NCI-H524 treated with DMSO at 0.1 percent for 48 hours (cell line): ENCODE results near the gene TUBB3.

Experiments
- DNase-seq: peaks from one replicate; lab custom pipeline; 2025; lab: John Stamatoyannopoulos, UW

TUBB3 gene

DNA sequence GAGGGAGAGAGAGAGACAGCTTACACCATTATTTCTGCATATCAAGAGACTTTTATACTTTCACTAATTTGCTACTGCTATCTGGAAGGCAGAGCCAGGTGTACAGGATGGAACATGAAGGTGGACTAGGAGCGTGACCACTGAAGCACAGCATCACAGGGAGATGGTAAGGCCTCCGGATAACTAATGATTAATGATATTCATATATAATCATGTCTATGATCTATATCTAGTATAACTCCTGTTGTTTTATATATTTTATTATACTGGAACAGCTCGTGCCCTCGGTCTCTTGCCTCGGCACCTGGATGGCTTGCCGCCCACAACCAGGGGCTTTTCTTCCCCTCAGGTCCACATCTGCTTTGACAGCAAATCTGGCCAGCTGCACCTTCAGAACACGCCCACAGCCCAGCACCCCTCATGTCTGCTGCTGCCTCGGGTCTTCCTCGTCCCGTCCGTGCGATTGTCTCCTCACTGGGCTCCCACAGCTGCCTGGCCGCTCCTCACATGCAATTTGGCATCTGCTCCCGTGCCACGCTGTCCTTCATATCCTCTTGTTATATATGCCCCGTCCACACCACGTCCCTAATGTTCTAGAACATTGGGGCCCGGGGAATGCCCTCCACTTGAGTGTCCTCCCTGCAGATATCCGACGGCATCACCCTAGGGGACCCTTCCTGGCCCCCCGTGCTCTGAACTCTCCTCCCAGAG, 15.2 kb downstream of the TUBB3 start:
- no peak for DNase-seq

DNA sequence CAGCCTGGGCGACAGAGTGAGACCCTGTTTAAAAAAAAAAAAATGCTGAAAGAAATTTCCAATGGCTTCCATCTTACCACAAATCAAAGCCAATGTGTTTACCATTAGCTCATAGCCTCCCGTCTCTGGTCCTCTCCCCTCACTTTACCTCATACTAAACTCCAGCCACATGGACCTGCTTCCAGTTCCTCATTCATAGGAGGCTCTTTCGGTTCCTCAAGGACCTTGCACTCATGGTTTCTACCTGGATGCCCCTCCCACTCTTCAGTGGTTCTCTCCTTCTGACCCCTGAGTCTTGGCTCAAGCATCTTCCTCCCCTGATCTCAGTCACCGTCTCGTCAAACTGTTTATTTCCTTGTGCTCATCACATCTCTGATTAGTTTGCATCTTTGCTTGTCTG, 21.6 kb downstream of the TUBB3 start:
- no peak for DNase-seq

DNA sequence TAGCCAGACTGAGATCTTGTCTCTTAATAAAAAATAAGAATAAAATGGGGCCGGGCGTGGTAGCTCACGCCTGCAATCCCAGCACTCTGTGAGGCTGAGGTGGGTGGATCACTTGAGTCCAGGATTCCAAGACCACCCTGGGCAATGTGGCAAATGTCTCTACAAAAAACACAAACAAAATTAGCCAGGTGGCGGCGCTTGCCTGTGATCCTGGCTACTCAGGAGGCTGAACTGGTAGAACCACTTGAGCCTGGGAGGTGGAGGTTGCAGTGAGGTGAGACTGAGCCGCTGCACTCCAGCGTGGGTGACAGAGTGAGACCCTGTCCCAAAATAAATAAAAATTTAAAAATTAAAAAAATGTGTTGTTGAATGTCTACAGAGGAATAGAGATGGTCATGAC, 22.5 kb downstream of the TUBB3 start:
- DNase-seq, result no peak

DNA sequence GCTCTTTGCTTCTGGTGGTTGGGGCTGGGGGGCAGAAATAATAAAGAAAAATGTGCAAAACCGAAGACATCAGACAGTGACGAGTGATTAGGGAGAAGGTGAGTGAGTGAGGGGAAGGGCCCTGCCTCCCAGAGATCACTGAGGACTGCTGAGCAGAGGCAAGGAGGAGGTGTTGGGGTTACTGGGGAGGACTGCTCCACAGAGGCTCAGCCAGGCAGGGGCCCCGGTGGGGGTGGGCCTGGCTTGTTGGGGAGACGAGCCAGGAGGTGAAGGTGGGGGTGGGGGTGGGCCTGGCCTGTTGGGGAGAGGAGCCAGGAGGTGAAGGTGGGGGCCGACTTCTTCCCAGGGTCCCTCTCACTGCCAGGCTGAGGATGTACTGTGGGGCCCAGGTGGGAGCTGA, 23.4 kb downstream of the TUBB3 start:
- DNase-seq, result no peak

DNA sequence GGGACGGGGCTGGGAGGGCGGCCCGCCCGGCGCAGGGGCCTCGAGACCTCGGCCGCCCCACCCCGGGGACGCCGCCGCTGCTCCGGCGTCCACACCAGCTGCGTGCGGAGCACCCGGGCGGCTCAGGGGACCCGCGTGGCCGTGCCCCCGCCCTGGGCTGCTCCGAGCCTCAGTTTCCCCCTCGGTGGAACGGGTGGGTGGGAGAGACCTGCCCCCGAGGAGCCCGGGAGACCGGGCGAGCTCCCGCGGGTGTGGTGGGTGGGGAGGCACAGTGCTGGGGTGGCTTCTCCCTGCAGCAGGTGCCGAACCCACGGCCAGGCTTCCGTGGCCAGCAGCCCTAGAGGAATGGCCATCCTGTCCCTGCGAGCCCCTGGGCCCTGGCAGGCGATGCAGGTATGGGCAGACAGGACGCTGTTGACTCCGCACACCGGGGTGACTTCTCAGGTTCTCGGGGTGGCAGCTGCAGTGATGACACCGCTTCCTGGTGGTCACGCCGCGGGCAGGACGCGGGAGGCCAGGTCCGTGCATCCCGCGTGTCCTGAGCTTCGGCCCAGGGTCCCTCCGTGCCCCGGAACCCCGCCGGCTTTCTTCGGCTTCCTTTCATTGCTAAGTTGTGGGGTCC, 26.1 kb downstream of the TUBB3 start:
- DNase-seq, result no peak

DNA sequence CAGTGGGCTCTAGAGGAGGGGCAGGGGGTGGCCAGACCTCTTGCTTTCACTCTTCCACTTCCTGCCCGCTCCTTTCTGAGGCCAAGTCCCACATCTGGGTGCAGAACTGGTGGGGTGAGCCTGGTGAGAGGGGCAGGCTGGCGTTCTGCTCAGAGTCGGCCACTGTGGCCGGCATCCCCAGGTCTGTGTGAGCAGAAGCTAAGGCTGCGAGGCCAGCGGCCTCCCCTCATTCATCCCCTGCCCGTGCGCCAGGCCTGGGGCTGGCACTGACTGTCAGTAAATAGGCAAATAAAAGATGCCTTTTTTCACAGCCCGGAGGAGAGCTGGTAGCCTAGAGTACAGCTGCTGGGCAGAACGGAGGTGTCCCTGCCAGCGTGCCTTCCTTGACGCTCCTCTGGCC, 26.6 kb downstream of the TUBB3 start:
- DNase-seq, result no peak

DNA sequence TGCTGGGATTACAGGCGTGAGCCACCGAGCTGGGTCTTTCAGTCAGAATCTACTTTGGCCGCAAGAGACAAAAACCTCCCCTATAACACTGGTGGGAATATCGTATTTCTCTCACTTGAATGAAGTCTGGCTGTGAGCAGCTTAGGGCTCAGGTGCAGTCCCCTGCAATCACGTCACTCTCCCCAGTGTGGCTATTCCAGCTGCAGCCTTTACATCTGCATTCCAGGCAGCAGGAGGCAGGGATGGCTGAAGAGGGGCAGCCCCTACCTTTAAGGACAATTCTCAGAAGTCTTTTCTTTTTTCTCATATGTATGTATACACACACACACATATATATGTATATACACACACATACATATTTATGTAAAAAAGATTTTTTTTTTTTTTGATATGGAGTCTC, 28.4 kb downstream of the TUBB3 start:
- no peak for DNase-seq

DNA sequence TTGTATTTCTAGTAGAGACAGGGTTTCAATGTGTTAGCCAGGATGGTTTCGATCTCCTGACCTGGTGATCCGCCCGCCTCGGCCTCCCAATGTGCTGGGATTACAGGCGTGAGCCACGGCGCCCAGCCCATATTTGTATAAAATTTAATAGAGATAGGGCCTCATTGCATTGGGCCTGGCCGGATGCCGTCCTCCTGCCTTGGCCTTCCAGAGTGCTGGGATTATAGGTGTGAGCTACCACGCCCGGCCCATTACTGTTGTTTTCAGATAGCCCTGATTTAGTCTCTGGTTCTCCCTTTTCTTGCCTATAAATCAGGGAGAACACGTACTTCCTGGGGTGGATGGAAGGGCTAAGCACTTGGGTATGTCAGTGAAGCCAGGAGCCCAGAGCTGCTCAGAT, 28.9 kb downstream of the TUBB3 start:
- DNase-seq, result no peak

DNA sequence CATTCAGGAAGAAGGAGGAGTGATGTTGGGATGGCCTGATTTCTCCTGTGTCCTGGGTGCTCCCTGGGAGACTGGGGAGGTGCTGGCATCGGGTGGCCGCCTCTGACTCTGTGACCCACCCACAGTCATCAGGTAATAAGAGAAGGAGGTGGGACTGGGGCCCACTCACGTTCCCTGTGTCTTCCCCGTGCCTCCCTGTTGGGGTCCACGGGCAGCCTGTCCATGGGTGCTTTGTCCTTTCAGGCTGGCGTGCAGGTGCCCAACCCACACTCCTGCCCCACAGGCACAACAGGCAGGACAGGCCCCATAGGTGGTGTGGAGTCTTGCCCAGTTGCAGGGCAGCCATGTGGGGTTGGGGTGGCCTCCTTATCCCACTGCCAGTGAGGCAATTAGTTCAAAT, 29.4 kb downstream of the TUBB3 start:
- no peak for DNase-seq

DNA sequence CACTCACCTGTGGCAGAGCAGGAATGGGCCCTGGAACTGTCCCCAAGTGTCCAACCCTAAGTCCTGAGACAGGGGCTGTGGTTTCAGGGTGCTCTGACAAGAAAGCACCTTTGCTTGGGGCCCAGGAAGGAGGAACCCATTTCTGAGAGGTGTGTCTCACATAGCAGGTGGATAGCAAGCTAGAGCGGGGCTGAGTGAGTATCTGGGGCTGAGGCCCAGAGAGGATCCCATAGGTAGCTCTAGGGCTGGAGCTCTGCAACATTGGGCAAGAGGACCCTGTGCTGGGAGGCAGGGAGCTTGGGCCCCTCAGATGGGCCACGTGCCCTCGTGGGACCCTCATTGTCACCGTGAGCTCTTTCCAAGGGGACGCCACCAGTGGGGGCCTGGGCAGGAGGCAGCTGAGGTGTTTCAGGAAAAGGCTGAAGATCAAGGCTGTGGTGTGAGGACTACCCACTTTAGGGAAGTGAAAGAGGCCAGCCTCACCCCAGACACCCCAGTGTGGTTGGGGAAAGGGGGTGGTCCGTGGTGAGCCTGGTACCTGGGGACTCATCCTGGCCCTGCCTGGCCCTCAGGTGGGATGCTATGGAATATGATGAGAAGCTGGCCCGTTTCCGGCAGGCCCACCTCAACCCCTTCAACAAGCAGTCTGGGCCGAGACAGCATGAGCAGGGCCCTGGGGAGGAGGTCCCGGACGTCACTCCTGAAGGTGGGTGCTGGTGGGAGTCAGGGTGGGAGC, 30.7 kb downstream of the TUBB3 start:
- no peak for DNase-seq

DNA sequence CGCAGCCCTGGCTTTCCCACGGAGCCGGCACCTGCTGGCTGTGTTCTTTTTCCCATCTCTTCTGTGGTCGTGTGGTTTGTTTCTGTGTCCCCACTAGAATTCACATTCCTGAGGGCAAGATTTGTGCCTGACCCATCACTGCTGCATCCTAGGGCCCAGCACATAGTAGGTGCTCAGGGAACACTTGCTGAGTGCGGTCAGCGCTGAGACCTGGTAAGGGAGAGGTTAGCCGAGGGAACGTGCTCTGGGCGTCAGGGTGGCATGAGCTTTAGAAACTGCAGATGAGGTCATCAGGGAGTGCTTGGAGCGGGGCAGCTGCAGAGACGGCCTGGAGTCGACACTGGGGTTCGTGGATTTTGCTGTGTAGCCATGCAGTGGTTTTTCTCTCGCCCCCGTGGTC, 31.3 kb downstream of the TUBB3 start:
- no peak for DNase-seq

DNA sequence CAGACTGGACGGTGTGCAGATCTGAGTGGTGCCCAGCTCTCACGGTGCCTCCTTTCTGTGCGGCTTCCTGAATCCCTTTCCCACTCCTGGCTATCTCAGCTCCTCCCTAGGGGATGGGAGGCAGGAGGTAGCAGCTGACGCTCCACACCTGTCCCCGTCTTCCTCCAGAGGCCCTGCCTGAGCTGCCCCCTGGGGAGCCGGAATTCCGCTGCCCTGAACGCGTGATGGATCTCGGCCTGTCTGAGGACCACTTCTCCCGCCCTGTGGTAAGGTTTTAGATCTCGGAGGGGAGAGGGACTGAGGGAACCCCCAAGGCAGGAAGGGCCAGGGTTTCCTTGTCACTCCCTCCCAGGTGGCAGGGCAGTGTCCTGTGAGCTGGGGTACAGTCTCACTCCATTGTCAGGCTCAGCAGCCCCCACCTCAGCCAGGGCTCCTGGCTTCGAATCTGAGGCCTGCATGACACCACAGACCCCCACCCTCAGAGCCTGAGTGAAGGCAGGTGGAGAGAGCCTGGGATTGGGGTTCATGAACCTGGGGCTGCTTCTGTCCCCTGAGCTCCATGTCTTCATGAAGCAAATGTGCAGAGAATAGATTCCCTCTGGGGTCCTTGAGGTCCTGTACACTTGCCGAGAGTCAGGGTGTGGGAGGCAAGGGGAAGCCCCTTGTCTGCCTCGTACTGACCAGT, 32.0 kb downstream of the TUBB3 start:
- no peak for DNase-seq

DNA sequence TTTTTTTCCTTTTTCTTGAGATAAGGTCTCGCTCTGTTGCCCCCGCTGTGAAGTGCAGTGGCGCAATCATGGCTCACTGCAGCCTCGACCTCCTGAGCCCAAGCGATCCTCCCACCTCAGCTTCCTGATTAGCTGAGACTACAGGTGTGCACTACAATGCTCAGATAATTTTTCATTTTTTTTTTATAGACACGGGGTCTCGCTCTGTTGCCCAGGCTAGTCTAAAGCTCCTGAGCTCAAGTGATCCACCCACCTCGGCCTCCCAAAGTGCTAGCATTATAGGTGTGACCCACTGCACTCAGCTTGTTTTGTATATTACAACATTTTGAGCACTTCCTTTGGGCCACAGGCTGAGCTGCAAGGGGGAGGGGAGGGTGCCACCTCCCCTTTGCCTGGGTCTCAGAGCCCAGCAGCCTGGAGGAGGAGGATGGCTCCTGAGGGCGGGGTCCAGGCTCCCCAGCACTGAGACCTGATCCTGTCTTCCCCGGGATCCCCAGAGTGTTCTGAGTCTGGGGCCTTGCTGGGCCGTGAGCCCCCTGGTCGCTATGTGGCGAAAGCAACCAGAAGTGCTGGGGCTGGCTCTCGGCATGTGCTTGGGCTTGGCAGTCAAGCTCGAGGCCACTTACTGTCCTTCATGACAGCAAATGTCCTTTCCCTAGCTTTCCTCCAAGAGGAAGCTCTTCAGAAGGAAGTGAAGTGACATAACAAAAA, 33.5 kb downstream of the TUBB3 start:
- DNase-seq, result no peak

DNA sequence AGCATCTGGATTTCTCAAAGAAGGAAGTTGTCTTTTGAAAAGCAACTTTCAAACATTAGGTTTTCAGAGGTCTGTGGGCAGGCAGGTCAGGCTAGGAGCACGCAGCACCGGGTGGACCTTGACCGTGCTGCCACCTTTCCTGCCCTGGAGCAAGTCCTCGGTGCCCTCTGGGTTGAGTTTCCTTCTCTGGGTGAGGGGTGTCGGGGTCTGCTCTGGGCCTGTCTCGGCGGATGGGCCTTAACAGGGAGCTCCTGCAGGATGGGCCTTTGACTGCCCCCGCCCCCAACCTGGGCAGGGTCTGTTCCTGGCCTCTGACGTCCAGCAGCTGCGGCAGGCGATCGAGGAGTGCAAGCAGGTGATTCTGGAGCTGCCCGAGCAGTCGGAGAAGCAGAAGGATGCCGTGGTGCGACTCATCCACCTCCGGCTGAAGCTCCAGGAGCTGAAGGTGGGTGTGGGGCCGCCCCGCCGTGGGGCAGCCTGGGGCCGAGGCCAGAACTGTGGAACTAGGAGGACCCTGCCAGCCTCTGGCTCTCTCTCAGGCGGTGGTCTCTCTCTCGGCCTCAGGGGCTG, 34.2 kb downstream of the TUBB3 start:
- no peak for DNase-seq

DNA sequence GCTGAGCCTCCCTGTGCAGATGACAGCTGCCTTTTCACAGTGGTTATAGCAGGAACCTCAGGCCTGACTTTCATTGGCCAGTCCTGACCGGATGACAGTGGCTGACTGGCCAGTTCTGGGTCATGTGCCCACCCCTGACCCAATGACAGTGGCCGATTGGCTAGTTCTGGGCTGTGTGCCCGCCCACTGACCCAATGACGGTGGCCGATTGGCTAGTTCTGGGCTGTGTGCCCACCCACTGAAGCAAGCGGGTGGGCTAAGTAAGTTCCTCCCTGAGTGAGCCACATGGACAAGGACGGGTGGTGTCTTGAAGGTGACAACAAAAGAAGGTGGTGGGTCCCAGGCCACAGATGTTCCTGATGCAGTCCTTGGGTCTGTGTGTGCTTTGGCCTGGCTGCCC, 34.9 kb downstream of the TUBB3 start:
- DNase-seq, result no peak

DNA sequence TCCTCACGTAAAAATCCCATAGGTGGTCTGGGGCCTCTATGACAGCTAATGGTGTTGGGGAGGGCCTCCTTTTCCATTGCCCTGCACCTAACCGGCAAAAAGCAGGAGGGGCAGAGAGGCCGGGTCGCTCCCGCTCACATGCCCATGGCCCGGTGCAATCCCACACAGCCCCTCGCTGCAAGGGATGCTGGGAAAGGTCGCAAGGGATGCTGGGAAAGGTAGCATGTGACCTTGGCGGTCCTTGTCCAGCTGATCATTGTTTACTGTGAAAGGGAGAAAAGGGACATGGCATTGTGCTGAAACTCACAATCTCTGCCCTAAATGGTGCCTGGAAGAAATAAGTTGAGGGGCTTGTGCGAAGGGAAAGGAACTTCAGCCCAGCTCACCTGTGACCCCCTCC, 35.5 kb downstream of the TUBB3 start:
- DNase-seq, result no peak

DNA sequence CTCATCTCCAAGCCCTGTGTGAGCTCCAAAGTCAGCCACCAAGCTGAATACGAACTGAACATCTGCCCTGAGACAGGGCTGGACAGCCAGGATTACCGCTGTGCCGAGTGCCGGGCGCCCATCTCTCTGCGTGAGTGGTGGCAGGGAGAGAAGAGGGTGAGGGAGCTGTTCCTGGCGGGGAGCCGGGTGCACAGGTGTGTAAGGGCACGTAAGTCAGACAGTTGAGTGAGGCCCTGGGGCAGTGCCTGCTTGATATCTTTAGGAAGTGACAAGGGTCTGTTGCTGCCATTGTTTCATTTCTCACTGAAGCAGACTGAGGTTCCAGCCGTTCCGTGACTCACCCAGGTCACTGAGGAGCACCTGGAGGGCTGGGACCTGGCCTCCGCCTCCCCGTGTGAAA, 37.8 kb downstream of the TUBB3 start:
- DNase-seq, result no peak

DNA sequence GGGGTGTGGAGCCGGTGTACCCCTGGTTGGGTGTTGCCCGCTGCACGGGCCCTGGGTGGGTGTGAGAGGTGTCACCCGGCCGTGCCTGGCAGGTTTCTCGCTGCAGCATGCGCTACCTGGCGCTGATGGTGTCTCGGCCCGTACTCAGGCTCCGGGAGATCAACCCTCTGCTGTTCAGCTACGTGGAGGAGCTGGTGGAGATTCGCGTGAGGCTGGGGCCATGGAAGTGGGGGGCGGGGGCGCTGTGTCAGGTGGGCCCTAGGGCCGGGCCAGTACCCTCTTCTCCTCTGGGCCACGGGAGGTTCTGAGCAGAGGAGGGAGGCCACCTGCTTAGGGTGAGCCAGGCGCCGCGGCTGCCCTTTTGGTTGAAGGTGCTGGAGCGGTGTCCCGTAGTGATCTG, 38.8 kb downstream of the TUBB3 start:
- no peak for DNase-seq

DNA sequence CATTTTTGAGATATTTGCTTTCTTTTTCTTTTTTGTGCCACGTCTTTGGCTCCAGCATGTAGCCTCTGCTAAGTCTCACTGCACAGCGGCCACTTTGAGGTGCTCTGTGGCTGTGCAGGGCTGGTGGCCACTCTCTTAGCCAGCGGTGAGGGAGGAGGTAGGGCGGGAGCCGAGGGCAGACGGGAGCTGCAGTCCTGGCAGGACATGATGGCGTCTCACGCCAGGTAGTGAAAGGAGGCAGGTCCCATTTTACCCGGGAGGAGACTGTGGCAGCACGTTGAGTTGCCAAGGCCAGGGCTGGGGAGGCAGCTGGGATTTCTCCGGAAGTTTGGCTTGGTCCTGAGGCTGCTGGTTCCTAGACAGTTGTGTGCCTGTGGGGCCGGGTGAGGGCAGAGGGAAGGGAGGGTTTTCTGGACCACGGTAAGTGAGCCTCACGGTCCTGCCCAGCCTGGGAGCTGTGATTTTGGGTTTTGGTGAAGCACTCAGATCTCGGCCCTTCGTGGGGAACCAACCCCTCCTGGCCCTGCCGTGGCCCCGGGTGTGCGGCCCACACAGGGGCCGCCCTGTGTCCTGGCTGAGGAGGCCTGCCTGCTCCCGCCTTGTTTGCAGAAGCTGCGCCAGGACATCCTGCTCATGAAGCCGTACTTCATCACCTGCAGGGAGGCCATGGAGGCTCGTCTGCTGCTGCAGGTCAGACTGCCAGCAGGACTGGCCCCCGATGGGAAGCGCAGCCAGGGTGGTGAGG, 39.8 kb downstream of the TUBB3 start:
- no peak for DNase-seq

DNA sequence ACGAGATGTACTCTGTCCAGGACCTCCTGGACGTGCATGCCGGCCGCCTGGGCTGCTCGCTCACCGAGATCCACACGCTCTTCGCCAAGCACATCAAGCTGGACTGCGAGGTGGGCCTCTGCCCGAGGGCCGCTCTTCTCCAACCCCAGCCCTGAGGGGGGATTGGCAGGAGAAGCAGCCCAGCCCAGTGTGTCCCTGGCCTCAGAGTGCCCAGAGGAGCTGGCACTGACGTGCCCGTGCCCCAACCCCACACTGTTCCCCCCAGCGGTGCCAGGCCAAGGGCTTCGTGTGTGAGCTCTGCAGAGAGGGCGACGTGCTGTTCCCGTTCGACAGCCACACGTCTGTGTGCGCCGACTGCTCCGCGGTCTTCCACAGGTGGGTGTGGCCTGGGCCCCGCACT, 41.1 kb downstream of the TUBB3 start:
- DNase-seq, result no peak
